NB4 (cell line): ENCODE results near the gene TIFAB.

Experiments used
- MAX ChIP-seq: IDR thresholded peaks from 2 replicates; pipeline ENCODE4 v1.6.1; 2011; ENCODE audit warnings: low read depth, low read length
- POLR2A ChIP-seq: IDR thresholded peaks from 2 replicates; pipeline ENCODE4 v1.6.1; 2011; ENCODE audit warnings: mild to moderate bottlenecking; ENCODE audit not compliant: insufficient read length; ENCODE audit errors: extremely low read depth
- TF ChIP-seq, protein P1 (sequence below): IDR thresholded peaks from one replicate; pipeline ENCODE4 v1.5.1; 2012; ENCODE audit warnings: low read depth, low read length

DNA sequence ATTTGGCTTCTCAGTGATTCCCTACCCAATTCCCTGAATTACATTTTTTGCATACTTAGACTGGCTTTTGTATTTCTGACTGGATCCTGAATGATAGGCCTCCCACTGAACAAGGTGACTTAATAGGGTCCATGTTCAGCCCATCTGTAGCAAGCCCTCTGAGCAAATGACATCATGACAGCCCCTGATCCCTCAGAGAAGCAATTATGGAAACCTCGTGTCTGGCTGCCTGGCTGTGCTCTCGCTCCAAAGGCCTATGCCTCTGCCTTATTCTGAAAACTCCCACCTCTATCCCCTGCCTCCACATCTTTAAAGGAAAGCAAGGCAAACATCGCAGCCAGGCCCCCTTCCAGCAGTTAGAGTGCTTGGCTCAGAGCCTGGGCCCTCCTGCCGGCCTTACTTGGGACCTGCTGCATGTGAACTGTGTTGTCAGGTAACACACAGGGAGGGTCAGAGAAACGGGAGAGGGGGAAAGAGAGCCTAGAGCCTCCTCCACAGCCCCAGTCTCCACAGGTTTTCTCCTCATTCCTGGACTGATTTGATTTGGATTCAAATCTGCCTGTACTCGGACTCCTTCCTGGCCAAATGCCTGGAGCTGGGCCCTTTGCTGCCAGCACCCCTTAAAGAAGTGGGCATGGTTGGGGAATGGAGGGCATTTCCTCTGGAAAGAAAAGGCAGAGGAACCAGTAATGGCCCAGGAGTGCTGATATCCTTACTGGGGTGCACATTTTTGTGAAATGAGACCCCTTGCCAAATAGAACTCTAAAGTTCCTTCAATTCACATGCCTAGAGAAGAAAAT, 8.8 kb downstream of the TIFAB start:
- TF ChIP-seq POLR2A = no peak
- TF ChIP-seq, protein P1, sequence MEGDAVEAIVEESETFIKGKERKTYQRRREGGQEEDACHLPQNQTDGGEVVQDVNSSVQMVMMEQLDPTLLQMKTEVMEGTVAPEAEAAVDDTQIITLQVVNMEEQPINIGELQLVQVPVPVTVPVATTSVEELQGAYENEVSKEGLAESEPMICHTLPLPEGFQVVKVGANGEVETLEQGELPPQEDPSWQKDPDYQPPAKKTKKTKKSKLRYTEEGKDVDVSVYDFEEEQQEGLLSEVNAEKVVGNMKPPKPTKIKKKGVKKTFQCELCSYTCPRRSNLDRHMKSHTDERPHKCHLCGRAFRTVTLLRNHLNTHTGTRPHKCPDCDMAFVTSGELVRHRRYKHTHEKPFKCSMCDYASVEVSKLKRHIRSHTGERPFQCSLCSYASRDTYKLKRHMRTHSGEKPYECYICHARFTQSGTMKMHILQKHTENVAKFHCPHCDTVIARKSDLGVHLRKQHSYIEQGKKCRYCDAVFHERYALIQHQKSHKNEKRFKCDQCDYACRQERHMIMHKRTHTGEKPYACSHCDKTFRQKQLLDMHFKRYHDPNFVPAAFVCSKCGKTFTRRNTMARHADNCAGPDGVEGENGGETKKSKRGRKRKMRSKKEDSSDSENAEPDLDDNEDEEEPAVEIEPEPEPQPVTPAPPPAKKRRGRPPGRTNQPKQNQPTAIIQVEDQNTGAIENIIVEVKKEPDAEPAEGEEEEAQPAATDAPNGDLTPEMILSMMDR = no peak
- no peak for TF ChIP-seq MAX
